ENCODE results near the gene AP4S1. TPM values are rescaled to one million over a fixed set of nuclear protein-coding genes. Genes with fewer than 3 reads are reported as not detected.

AP4S1 gene
- total and polyA plus RNA-seq, 8 donors = 0.45 to 15.6 (median 5.0) TPM; not detected in 1

GRCh38 chr14:31045501-31046080, 20.1 kb downstream of the AP4S1 start:
- Histone ChIP-seq H3K27ac (no peak overlapping the region), H3K27me3 (no peaks in the 10 kb centered on the region), H3K4me1 (peaks cover 0 to 4% (median 0%) of the 10 kb centered on the region in 4 donors), H3K36me3 (no peaks in the 10 kb centered on the region), H3K4me3 (no peak overlapping the region), H3K9me3 (no peaks in the 10 kb centered on the region)
- intact Hi-C loops (cut with DNase I; ENCODE audit: low total_unique reads) = no loop called here
- TF ChIP-seq POLR2AphosphoS5 (IDR thresholded peaks at IDR 0.05) (no peak), POLR2A (IDR thresholded peaks at IDR 0.05) (no peak), EP300 (IDR thresholded peaks at IDR 0.05) (no peak), CTCF (IDR thresholded peaks at IDR 0.05) (no peak)
- 90 to 97% (median 95%) methylated on average over 7 to 8 of the region's 8 CpGs for WGBS, 5 donors
- DNase-seq = no peak

- Histone ChIP-seq H3K4me1 (peaks cover 0 to 4% (median under 1%) of the 10 kb centered on the region in 4 donors), H3K27ac (no peak overlapping the region), H3K27me3 (no peaks in the 10 kb centered on the region), H3K4me3 (no peak overlapping the region), H3K36me3 (no peaks in the 10 kb centered on the region), H3K9me3 (no peaks in the 10 kb centered on the region)
- no peak for DNase-seq
- no peak for TF ChIP-seq EP300 (IDR thresholded peaks at IDR 0.05)
- no peak for TF ChIP-seq POLR2AphosphoS5 (IDR thresholded peaks at IDR 0.05)
- TF ChIP-seq POLR2A (IDR thresholded peaks at IDR 0.05) = no peak
- no peak for TF ChIP-seq CTCF (IDR thresholded peaks at IDR 0.05)
- intact Hi-C loops (cut with DNase I; ENCODE audit: low total_unique reads) = no loop called here
- WGBS, 5 donors = 94 to 97% (median 96%) methylated on average over 10 of the region's 10 CpGs
These were observed 22.1 kb downstream of the AP4S1 start for GRCh38 chr14:31047503-31047902.

GRCh38 chr14:31051023-31051422, 25.6 kb downstream of the AP4S1 start:
- no peaks in the 10 kb centered on the region for H3K36me3 ChIP-seq
- intact Hi-C loops (cut with DNase I; ENCODE audit: low total_unique reads) = no loop called here
- TF ChIP-seq POLR2AphosphoS5 (IDR thresholded peaks at IDR 0.05) = no peak
- no peak for TF ChIP-seq CTCF (IDR thresholded peaks at IDR 0.05)
- TF ChIP-seq EP300 (IDR thresholded peaks at IDR 0.05) = no peak
- no peak for TF ChIP-seq POLR2A (IDR thresholded peaks at IDR 0.05)
- no peak overlapping the region for H3K27ac ChIP-seq
- H3K27me3 ChIP-seq = no peaks in the 10 kb centered on the region
- no peak for DNase-seq
- 83 to 87% (median 85%) methylated on average over 7 of the region's 7 CpGs for WGBS, 5 donors
- H3K4me3 ChIP-seq = no peak overlapping the region
- H3K4me1 ChIP-seq = peaks cover 0 to 17% (median 12%) of the 10 kb centered on the region in 4 donors
- no peaks in the 10 kb centered on the region for H3K9me3 ChIP-seq

- no peak for TF ChIP-seq CTCF (IDR thresholded peaks at IDR 0.05)
- no peak for TF ChIP-seq POLR2A (IDR thresholded peaks at IDR 0.05)
- TF ChIP-seq EP300 (IDR thresholded peaks at IDR 0.05) = no peak
- no peak for TF ChIP-seq POLR2AphosphoS5 (IDR thresholded peaks at IDR 0.05)
These were observed 26.1 kb downstream of the AP4S1 start for GRCh38 chr14:31051511-31051910.

More at GRCh38 chr14:31051511-31051910, 26.1 kb downstream of the AP4S1 start:
- 61 to 86% (median 78%) methylated on average over 4 of the region's 4 CpGs for WGBS, 5 donors
- Histone ChIP-seq H3K27me3 (no peaks in the 10 kb centered on the region), H3K36me3 (no peaks in the 10 kb centered on the region), H3K4me1 (peaks cover 0 to 17% (median 12%) of the 10 kb centered on the region in 4 donors), H3K4me3 (no peak overlapping the region), H3K9me3 (no peaks in the 10 kb centered on the region), H3K27ac (no peak overlapping the region)
- DNase-seq = no peak
- intact Hi-C loops (cut with DNase I; ENCODE audit: low total_unique reads) = no loop called here

All from stomach (tissue), 9 donors.